Colonic mucosa (tissue), 4 donors: ENCODE data around the gene ITIH5. TPM values are rescaled to one million over a fixed set of nuclear protein-coding genes. Genes with fewer than 3 reads are reported as not detected.

Experiments used
- DNase-seq: peaks from one replicate; pipeline ENCODE4 v3.0.0-alpha.2; 2020
- H3K27ac ChIP-seq: fragments of 200-600 bp; one replicate; pipeline ENCODE4 v1.8.0; 2021
- H3K27me3 ChIP-seq: fragments of 200-600 bp; one replicate; pipeline ENCODE4 v1.8.0; 2021
- H3K36me3 ChIP-seq: fragments of 200-600 bp; one replicate; pipeline ENCODE4 v1.8.0; 2021
- H3K4me1 ChIP-seq: fragments of 200-600 bp; one replicate; pipeline ENCODE4 v1.8.0; 2021; ENCODE audit warnings: mild to moderate bottlenecking
- H3K4me3 ChIP-seq: fragments of 200-600 bp; one replicate; pipeline ENCODE4 v1.8.0; 2021
- H3K9ac ChIP-seq, 2 donors: one replicate each; pipeline ENCODE4 v1.7.0; 2013; ENCODE audit warnings: control low read depth in 2 of 2, low read depth in 2 of 2, low read length in 2 of 2
- H3K9me3 ChIP-seq: fragments of 200-600 bp; one replicate; pipeline ENCODE4 v1.8.0; 2021
- CTCF ChIP-seq: fragments of 200-600 bp; IDR thresholded peaks from one replicate; pipeline ENCODE4 v1.8.0; 2022; ENCODE audit warnings: antibody characterized with exemption, mild to moderate bottlenecking
- intact Hi-C: fragments of 100-400 bp; cut with DNase I; formaldehyde crosslinking; loops from one replicate; pipeline ENCODE4 v1.14.1; 2022
- total RNA-seq, 2 donors: library from RNA; stranded (reverse); fragmentation: NEBNext Ultra II Directional in 1 of 2; extraction: Animal tissue kit (Norgen Biotek cat#: 25700) in 1 of 2; gene quantifications; one replicate each; pipeline ENCODE4 v1.2.1, GENCODE V29; 2021
- donor health status: healthy.
- donor health status: DM: no; HTN: no; CAD: no.
- donor health status: DM: no; HTN: no; CAD: no.

Gene ITIH5
- total RNA-seq, 2 donors from 2014 or later = 2.2 to 15.6 TPM

GRCh38 chr10:7563368-7563767 lies 103.4 kb downstream of the ITIH5 start:
- DNase-seq = peak; percentile 62
- Histone ChIP-seq H3K9me3 (no peaks in the 10 kb centered on the region), H3K4me1 (no peaks in the 10 kb centered on the region), H3K9ac (no peak overlapping the region), H3K27me3 (no peaks in the 10 kb centered on the region), H3K27ac (no peak overlapping the region), H3K4me3 (no peak overlapping the region), H3K36me3 (no peaks in the 10 kb centered on the region)
- no peak for TF ChIP-seq CTCF
- intact Hi-C loops = no loop called here

- Histone ChIP-seq H3K4me3 (no peak overlapping the region), H3K4me1 (no peaks in the 10 kb centered on the region), H3K9me3 (no peaks in the 10 kb centered on the region), H3K27ac (no peak overlapping the region), H3K36me3 (no peaks in the 10 kb centered on the region), H3K27me3 (no peaks in the 10 kb centered on the region), H3K9ac (no peak overlapping the region)
- DNase-seq = no peak
- TF ChIP-seq CTCF = no peak
- intact Hi-C loops = no loop called here
Measured at GRCh38 chr10:7561985-7562384, 104.8 kb downstream of the ITIH5 start.

GRCh38 chr10:7561216-7561893 lies 105.4 kb downstream of the ITIH5 start:
- no peak overlapping the region for H3K9ac ChIP-seq
- DNase-seq = peak; percentile 25
- no peak for TF ChIP-seq CTCF
- intact Hi-C loops = no loop called here
- no peaks in the 10 kb centered on the region for H3K4me1 ChIP-seq
- no peaks in the 10 kb centered on the region for H3K36me3 ChIP-seq
- H3K27ac ChIP-seq = no peak overlapping the region
- no peak overlapping the region for H3K4me3 ChIP-seq
- H3K27me3 ChIP-seq = no peaks in the 10 kb centered on the region
- H3K9me3 ChIP-seq = no peaks in the 10 kb centered on the region

GRCh38 chr10:7560519-7560918 lies 106.2 kb downstream of the ITIH5 start:
- H3K36me3 ChIP-seq = no peaks in the 10 kb centered on the region
- H3K4me1 ChIP-seq = no peaks in the 10 kb centered on the region
- H3K9me3 ChIP-seq = no peaks in the 10 kb centered on the region
- intact Hi-C loops = no loop called here
- no peak overlapping the region for H3K9ac ChIP-seq
- H3K4me3 ChIP-seq = no peak overlapping the region
- no peak for DNase-seq
- H3K27me3 ChIP-seq = no peaks in the 10 kb centered on the region
- no peak for TF ChIP-seq CTCF
- no peak overlapping the region for H3K27ac ChIP-seq

- no peaks in the 10 kb centered on the region for H3K4me1 ChIP-seq
- H3K36me3 ChIP-seq = no peaks in the 10 kb centered on the region
- no peaks in the 10 kb centered on the region for H3K9me3 ChIP-seq
- no peak for TF ChIP-seq CTCF
- no peak for DNase-seq
- intact Hi-C loops = no loop called here
- no peaks in the 10 kb centered on the region for H3K27me3 ChIP-seq
- H3K9ac ChIP-seq = no peak overlapping the region
- no peak overlapping the region for H3K4me3 ChIP-seq
- H3K27ac ChIP-seq = no peak overlapping the region
Measured at GRCh38 chr10:7559386-7559785, 107.4 kb downstream of the ITIH5 start.
